Neural progenitor cell (in vitro differentiated cells): ENCODE results near the gene NFKB1. TPM values are rescaled to one million over a fixed set of nuclear protein-coding genes. Genes with fewer than 3 reads are reported as not detected.
"Not testable (repeated sequence)": the region's sequence is repeated elsewhere in the genome, so short reads cannot be mapped to it uniquely, and the experiment has no call there.

Source experiments
- DNase-seq: peaks from one replicate; pipeline ENCODE4 v3.0.0-alpha.2; 2016; ENCODE audit warnings: low spot score
- H2AFZ ChIP-seq: fragments of 200-600 bp; sonication (generic); replicated peaks from 2 replicates; pipeline ENCODE4 v1.6.1; 2016; ENCODE audit warnings: antibody characterized with exemption
- H3F3A ChIP-seq: fragments of 200-600 bp; sonication (generic); 2 replicates; pipeline ENCODE4 v1.6.1; 2016; ENCODE audit warnings: antibody characterized with exemption, low read depth
- H3K27ac ChIP-seq: fragments of 200-600 bp; sonication (generic); 2 replicates; pipeline ENCODE4 v1.5.1; 2016; ENCODE audit warnings: mild to moderate bottlenecking
- H3K27me3 ChIP-seq: fragments of 200-600 bp; sonication (generic); 2 replicates; pipeline ENCODE4 v1.6.1; 2016; ENCODE audit warnings: mild to moderate bottlenecking, moderate library complexity
- H3K36me3 ChIP-seq: fragments of 200-600 bp; sonication (generic); 2 replicates; pipeline ENCODE4 v1.5.1; 2016
- H3K4me1 ChIP-seq: fragments of 200-600 bp; sonication (generic); 2 replicates; pipeline ENCODE4 v1.6.1; 2016; ENCODE audit warnings: mixed run types
- H3K4me2 ChIP-seq: fragments of 200-600 bp; sonication (generic); 2 replicates; pipeline ENCODE4 v1.6.1; 2016
- H3K4me3 ChIP-seq: fragments of 200-600 bp; sonication (generic); 2 replicates; pipeline ENCODE4 v1.5.1; 2016
- H3K79me2 ChIP-seq: fragments of 200-600 bp; sonication (generic); 2 replicates; pipeline ENCODE4 v1.6.1; 2016; ENCODE audit warnings: low read depth
- H3K9ac ChIP-seq: fragments of 200-600 bp; sonication (generic); 2 replicates; pipeline ENCODE4 v1.6.1; 2016
- H3K9me3 ChIP-seq: fragments of 200-600 bp; sonication (generic); 2 replicates; pipeline ENCODE4 v1.5.1; 2016; ENCODE audit warnings: low read depth
- H4K20me1 ChIP-seq: fragments of 200-600 bp; sonication (generic); 2 replicates; pipeline ENCODE4 v1.6.1; 2016; ENCODE audit warnings: low read depth
- H3K27ac Mint-ChIP-seq: 3 replicates; pipeline ENCODE4 v1.8.0; 2021; ENCODE audit warnings: mixed read lengths
- H3K27me3 Mint-ChIP-seq: 2 replicates; pipeline ENCODE4 v1.8.0; 2022; ENCODE audit warnings: low read depth, mild to moderate bottlenecking, inconsistent platforms, moderate library complexity, mixed read lengths; ENCODE audit not compliant: insufficient read depth
- H3K36me3 Mint-ChIP-seq: 3 replicates; pipeline ENCODE4 v1.8.0; 2021; ENCODE audit warnings: mixed read lengths
- H3K4me1 Mint-ChIP-seq: 3 replicates; pipeline ENCODE4 v1.8.0; 2021; ENCODE audit warnings: mixed read lengths
- H3K4me3 Mint-ChIP-seq: 3 replicates; pipeline ENCODE4 v1.8.0; 2021; ENCODE audit warnings: mild to moderate bottlenecking, moderate library complexity, mixed read lengths
- H3K9me3 Mint-ChIP-seq: 3 replicates; pipeline ENCODE4 v1.8.0; 2020; ENCODE audit warnings: mixed read lengths
- EZH2 ChIP-seq: fragments of 200-600 bp; sonication (generic); IDR thresholded peaks from 2 replicates; pipeline ENCODE4 v1.6.1; 2017; ENCODE audit warnings: antibody characterized with exemption, mild to moderate bottlenecking, moderate library complexity
- EZH2phosphoT487 ChIP-seq: fragments of 200-600 bp; sonication (generic); IDR thresholded peaks from 2 replicates; pipeline ENCODE4 v1.6.1; 2017; ENCODE audit warnings: antibody characterized with exemption
- total RNA-seq: library from RNA; depleted of rRNA; stranded (reverse); fragments of >200 nt; gene quantifications from 2 replicates; pipeline ENCODE4 v1.2.3, GENCODE V29; 2015; ENCODE audit warnings: low replicate concordance
- TF ChIP-seq, protein P1 (sequence below): fragments of 200-600 bp; sonication (generic); IDR thresholded peaks from 2 replicates; pipeline ENCODE4 v1.5.1; 2017; ENCODE audit warnings: antibody characterized with exemption, mild to moderate bottlenecking

The NFKB1 gene
- total RNA-seq, 1 donor from 2014 or later, result 14.1 TPM

DNA sequence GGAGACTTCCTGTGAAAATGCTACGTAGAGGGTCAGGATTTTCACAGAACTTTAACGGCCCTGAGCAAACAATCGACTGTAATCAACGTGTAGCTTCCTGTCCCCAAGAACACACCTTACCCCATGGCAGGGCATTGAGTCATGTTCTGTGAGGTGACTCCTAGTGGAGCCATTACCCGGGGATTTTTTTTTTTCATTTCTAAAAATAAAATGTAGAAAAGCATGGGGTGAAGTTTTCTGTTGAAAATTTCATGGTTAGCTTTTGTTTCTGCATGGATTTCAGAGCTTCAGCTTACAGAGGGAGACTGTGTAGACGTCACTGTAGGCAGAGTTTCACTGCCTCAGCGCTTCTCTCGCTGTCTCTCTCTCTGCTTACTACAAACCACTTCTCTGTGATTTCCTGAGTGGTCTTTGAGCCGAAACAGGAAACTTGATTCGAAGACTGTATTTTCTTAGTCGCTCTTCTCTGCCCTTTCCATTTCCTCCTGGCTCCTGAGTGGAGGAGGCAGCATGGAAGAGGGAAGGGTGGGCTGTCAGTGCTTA, 111.7 kb downstream of the NFKB1 start:
- no peaks in the 10 kb centered on the region for H3K9me3 ChIP-seq
- no peaks in the 10 kb centered on the region for H3F3A ChIP-seq
- peaks cover 22% of the 10 kb centered on the region for H3K36me3 Mint-ChIP-seq
- H3K27ac Mint-ChIP-seq, result no peak overlapping the region
- no peaks in the 10 kb centered on the region for H3K36me3 ChIP-seq
- H3K27me3 Mint-ChIP-seq, result no peaks in the 10 kb centered on the region
- no peak overlapping the region for H3K4me3 ChIP-seq
- H3K27ac ChIP-seq, result no peak overlapping the region
- H3K9me3 Mint-ChIP-seq, result no peaks in the 10 kb centered on the region
- TF ChIP-seq EZH2 (no peak), EZH2phosphoT487 (no peak)
- TF ChIP-seq, protein P1, sequence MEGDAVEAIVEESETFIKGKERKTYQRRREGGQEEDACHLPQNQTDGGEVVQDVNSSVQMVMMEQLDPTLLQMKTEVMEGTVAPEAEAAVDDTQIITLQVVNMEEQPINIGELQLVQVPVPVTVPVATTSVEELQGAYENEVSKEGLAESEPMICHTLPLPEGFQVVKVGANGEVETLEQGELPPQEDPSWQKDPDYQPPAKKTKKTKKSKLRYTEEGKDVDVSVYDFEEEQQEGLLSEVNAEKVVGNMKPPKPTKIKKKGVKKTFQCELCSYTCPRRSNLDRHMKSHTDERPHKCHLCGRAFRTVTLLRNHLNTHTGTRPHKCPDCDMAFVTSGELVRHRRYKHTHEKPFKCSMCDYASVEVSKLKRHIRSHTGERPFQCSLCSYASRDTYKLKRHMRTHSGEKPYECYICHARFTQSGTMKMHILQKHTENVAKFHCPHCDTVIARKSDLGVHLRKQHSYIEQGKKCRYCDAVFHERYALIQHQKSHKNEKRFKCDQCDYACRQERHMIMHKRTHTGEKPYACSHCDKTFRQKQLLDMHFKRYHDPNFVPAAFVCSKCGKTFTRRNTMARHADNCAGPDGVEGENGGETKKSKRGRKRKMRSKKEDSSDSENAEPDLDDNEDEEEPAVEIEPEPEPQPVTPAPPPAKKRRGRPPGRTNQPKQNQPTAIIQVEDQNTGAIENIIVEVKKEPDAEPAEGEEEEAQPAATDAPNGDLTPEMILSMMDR, result no peak
- H4K20me1 ChIP-seq, result no peaks in the 10 kb centered on the region
- H3K4me1 Mint-ChIP-seq, result no peaks in the 10 kb centered on the region
- H2AFZ ChIP-seq, result no peak overlapping the region
- H3K27me3 ChIP-seq, result no peaks in the 10 kb centered on the region
- peaks cover 9% of the 10 kb centered on the region for H3K4me1 ChIP-seq
- no peaks in the 10 kb centered on the region for H3K79me2 ChIP-seq
- DNase-seq, result no peak
- H3K4me2 ChIP-seq, result no peak overlapping the region
- no peak overlapping the region for H3K9ac ChIP-seq
- H3K4me3 Mint-ChIP-seq, result no peak overlapping the region

DNA sequence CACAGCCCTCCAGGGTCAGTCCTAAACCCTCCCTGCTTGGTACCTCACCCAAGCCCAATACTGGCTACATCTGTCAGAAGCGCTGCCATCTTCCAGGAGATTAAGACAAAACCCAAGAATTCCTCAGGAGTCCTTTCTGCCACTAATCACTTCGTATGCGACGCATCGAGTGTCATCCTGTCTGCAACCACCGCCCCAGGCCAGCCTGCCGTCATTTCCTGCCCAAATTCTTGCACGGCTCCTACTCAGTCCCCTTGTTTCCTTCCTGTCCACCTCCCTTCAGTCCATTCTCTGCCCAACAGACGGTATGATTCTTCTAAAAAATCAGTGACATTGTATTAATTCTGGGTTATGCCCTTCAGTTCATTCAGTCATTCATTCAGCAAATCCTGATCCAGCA, 113.6 kb downstream of the NFKB1 start:
- Histone ChIP-seq H3F3A (no peaks in the 10 kb centered on the region), H3K79me2 (no peaks in the 10 kb centered on the region), H3K27me3 (no peaks in the 10 kb centered on the region), H4K20me1 (no peaks in the 10 kb centered on the region), H3K4me1 (peaks cover 9% of the 10 kb centered on the region), H3K9ac (no peak overlapping the region), H3K36me3 (no peaks in the 10 kb centered on the region), H3K4me2 (no peak overlapping the region), H2AFZ (no peak overlapping the region), H3K27ac (no peak overlapping the region), H3K4me3 (no peak overlapping the region), H3K9me3 (no peaks in the 10 kb centered on the region)
- Mint-ChIP-seq H3K4me1 (no peaks in the 10 kb centered on the region), H3K4me3 (no peak overlapping the region), H3K36me3 (peaks cover 19% of the 10 kb centered on the region), H3K9me3 (no peaks in the 10 kb centered on the region), H3K27me3 (no peaks in the 10 kb centered on the region), H3K27ac (no peak overlapping the region)
- DNase-seq, result no peak
- TF ChIP-seq EZH2 (no peak), EZH2phosphoT487 (no peak)
- TF ChIP-seq, protein P1, result no peak

DNA sequence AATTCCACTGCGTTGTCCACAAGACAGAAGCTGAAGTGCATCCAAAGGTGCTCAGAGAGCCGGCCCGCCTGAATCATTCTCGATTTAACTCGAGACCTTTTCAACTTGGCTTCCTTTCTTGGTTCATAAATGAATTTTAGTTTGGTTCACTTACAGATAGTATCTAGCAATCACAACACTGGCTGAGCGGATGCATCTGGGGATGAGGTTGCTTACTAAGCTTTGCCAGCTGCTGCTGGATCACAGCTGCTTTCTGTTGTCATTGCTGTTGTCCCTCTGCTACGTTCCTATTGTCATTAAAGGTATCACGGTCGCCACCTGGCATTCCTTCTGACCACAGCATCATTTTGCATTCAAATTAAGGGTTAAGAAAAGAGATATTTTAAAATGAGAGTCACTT, 115.5 kb downstream of the NFKB1 start:
- Histone ChIP-seq H3K36me3 (no peaks in the 10 kb centered on the region), H4K20me1 (no peaks in the 10 kb centered on the region), H3F3A (no peaks in the 10 kb centered on the region), H3K4me3 (no peak overlapping the region), H3K9ac (no peak overlapping the region), H2AFZ (no peak overlapping the region), H3K9me3 (no peaks in the 10 kb centered on the region), H3K79me2 (no peaks in the 10 kb centered on the region), H3K27me3 (no peaks in the 10 kb centered on the region), H3K4me2 (no peak overlapping the region), H3K4me1 (peaks cover 9% of the 10 kb centered on the region), H3K27ac (no peak overlapping the region)
- no peak for TF ChIP-seq EZH2
- TF ChIP-seq, protein P1, result no peak
- TF ChIP-seq EZH2phosphoT487, result no peak
- Mint-ChIP-seq H3K9me3 (no peaks in the 10 kb centered on the region), H3K4me1 (peaks cover 11% of the 10 kb centered on the region), H3K36me3 (peaks cover 16% of the 10 kb centered on the region), H3K27me3 (no peaks in the 10 kb centered on the region), H3K4me3 (no peak overlapping the region), H3K27ac (no peak overlapping the region)
- DNase-seq, result peak; percentile 51

DNA sequence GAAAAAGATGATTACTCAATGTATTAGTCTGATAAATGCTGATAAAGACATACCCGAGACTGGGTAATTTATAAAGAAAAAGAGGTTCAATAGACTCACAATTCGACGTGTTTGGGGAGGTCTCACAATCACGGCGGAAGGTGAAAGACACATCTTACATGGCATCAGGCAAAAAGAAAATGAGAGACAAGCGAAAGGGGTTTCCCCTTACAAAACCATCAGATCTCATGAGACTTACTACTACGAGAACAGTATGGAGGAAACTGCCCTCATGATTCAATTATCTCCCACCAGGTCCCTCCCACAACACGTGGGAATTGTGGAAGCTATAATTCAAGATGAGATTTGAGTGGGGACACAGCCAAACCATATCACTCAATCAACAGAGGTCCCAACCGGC, 117.9 kb downstream of the NFKB1 start:
- not testable (repeated sequence) for H2AFZ ChIP-seq, H3K36me3 Mint-ChIP-seq, H3K27me3 ChIP-seq, H3K4me1 ChIP-seq, H3K4me3 ChIP-seq, H3K79me2 ChIP-seq, DNase-seq, H3K9me3 Mint-ChIP-seq, H3K9ac ChIP-seq, H3K36me3 ChIP-seq, H3F3A ChIP-seq, H3K4me3 Mint-ChIP-seq, H3K27ac Mint-ChIP-seq, H3K27ac ChIP-seq, H3K9me3 ChIP-seq, H3K4me2 ChIP-seq, H4K20me1 ChIP-seq, H3K27me3 Mint-ChIP-seq
- peaks cover 11% of the 10 kb centered on the region for H3K4me1 Mint-ChIP-seq

DNA sequence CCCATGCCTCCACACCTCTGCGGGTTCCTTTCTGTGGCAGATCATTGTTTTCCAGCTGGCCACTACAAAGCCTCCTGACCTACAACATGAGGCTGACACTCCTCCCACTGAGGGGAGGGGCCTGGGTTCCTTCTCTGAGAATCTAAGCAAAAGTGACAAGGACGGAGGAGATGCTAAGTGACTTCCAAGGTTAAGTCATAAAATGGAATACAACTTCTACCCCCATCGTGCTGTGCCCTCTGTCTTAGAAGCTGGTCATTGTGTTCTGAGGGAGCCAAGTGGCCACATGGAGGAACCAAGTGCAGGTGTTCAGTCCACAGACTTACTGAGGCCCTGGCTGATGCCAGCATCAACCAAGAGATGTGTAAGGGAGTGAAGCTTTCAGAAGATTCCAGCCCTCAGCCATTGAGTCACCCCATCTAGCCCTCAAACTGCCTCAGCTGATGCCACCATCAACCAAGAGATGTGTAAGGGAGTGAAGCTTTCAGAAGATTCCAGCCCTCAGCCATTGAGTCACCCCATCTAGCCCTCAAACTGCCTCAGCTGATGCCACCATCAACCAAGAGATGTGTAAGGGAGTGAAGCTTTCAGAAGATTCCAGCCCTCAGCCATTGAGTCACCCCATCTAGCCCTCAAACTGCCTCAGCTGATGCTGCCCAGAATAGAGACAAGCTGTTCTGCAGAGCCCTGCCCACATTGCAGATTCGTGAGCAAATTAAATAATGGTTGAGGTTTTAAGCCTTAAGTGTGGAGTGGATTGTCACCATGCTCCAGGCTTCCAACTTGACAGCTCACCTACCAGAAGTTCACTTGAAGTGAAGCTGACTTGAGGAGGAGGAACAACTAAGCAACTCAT, 118.8 kb downstream of the NFKB1 start:
- not testable (repeated sequence) for H3K27ac Mint-ChIP-seq, H3F3A ChIP-seq, H4K20me1 ChIP-seq, H3K27me3 ChIP-seq, H3K79me2 ChIP-seq, H3K4me2 ChIP-seq, H3K27me3 Mint-ChIP-seq, H3K9ac ChIP-seq, H3K4me3 ChIP-seq, DNase-seq, H3K27ac ChIP-seq, H3K36me3 ChIP-seq, H3K9me3 Mint-ChIP-seq, H3K4me1 ChIP-seq, H3K4me3 Mint-ChIP-seq, H2AFZ ChIP-seq, H3K9me3 ChIP-seq, H3K36me3 Mint-ChIP-seq
- peaks cover 11% of the 10 kb centered on the region for H3K4me1 Mint-ChIP-seq
